Stimulated activated CD8-positive, alpha-beta memory T cell treated with anti-CD3 and anti-CD28 coated beads, Interleukin-2, amount 100 ng/mL, for 48 hours (primary cell): ENCODE measurements around the gene ERI3.

ENCODE experiments used
- DNase-seq, 2 donors: peaks; one replicate each; pipeline ENCODE4 v3.0.0-alpha.2; 2020; ENCODE audit warnings: low read depth in 2 of 2

The ERI3 gene

DNA sequence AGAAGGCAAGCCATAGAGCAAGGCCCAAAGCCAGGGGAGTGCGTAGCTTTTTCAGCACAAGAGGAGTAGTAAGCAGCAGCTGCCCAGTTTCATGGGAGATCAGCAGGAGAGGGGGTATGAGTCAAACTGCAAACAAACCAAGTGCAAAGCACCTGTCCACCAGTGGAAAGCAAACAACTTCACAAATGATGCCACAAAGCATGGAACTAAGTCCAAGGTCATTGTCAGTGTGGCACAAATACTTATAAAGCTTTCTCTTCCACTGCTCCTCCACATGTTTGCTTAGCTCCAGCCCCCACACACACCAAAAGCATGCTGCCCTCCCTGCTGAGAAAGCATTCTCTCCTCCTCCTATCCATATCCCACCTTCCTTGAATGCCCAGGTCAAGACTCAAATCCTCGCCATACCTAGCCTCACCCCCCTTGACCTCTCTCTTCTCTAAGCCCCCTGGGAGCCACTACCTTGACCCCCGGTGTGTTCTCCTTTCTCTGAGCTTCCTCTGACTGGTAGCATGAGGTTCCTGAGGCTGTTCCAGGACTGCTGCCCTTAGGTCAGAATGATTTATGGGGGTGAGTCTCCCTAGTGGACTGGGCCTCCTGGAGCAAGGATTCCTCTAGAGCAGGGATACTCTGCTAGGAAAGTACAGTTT lies 71.4 kb downstream of the ERI3 start:
- DNase-seq = no peak

DNA sequence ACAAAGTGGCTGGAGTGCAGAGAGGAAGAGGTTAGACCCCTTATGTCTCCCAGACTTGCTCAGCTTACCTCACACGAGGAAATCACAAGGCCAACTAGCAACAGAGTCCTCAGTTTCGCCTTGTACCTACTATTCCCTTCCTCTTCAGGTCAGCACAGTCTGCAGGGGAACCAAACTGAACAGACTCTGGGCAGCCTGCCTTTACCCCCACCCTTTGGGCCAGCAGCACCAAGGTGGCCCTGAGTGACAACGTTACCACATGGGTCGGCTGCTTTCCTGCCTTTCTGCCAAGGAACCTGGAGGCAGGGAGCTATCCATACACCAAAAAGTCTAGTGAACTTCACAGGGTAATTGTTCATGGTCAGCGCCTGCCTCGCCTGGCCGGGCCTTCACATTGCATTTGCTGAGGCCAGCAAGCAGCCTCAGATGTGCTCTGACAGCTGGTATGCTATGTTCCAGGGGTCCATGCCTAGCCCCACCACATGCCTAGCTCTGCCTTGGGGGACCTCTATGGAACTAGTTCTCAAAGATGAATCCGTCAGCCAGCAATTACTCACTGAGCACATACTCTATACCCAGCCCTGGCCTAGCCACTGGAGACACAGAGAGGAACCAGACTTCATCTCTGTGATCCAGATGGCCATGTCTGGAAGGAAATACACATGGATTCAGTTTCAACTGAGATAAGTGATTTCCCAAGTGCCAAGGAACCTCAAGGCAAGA lies 72.2 kb downstream of the ERI3 start:
- no peak for DNase-seq

GRCh38 chr1:44281962-44282703 lies 72.9 kb downstream of the ERI3 start:
- DNase-seq = no peak

DNA sequence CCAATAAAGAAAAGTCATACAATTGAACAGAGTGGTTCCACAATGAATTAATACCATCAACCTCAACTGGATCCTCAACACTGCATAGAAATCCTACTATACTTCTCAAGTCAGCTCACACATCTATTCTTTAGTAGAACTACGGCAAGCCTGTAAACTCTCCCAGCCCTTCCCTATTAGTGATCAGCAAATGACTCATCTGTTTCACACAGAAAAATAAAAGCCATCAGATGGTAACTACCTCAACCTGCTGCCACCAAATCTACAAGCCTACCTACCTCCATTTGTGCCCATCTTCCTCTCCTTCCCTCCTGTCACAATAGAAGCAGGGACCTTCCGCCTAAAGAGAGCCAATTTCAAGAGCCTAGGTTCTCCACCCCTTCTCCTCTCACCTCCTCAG lies 78.2 kb downstream of the ERI3 start:
- DNase-seq = no peak

GRCh38 chr1:44275991-44276405 lies 79.1 kb downstream of the ERI3 start:
- DNase-seq = no peak

GRCh38 chr1:44275296-44275962 lies 79.6 kb downstream of the ERI3 start:
- no peak for DNase-seq

- no peak for DNase-seq
Observed at GRCh38 chr1:44273560-44274350, 81.3 kb downstream of the ERI3 start.

- no peak for DNase-seq
Observed at GRCh38 chr1:44272992-44273391, 82.1 kb downstream of the ERI3 start.

GRCh38 chr1:44271646-44272045 lies 83.4 kb downstream of the ERI3 start:
- no peak for DNase-seq

DNA sequence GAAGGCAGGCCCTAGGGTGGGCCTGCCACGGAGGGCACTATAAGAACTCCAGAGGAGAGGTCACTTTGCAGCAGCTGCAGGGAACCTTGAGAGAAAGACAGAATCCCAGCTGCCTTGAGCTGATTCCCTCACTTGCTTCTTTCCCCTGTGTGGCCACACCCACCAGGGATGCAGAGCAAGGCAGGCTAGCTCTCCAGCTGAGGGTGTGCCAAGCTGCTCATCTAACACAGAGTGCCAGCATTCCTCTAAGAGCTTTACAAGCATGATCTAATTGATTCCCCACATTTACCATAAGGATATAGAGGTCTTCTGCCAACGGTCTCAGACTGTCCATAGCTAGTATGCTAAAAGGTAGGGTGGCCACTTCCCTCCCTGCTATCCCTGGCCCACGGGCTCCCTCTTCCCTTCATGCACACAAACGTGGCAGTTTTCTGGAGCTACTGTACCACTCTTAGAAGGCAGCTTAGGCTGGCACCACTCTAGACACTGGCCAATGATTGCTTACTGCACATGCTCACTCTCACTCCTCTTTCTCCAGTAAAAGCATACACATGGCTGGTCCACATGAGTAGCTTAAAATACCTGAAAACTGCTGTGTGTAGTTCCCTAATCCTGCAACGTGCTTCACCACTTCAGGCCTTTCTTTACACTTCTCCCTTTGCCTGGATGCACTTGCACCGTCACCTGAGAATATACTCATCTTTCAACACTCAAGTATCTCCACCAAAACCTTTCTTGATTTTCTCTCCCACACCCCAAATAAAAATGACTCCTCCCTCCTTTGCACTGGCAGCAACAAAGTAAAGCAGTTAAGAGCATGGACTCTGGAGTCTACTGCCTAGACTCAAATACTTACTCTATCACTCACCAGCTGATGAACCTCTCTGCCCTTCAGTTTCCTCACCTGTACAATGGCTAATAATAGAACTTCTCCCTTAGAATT lies 84.1 kb downstream of the ERI3 start:
- DNase-seq = no peak

DNA sequence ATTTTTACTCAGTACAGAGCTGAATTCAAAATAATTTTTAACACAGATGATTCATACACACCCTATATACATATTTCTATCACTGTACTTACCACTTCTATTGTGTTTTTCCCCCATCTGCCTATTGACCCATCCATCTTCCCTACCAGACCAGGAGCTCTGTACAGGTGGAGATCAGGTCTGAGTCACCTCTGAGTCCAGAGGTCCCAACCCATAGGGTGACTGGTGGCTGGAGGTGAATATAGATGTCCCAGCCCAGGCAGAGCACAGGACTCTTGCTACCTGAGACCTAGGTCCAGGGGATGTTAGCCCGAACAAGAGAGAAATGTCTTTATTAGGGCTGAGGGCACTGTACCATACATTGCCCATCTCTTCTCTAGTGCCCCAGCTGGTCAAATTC lies 87.0 kb downstream of the ERI3 start:
- no peak for DNase-seq

GRCh38 chr1:44267438-44267837 lies 87.6 kb downstream of the ERI3 start:
- no peak for DNase-seq

GRCh38 chr1:44266400-44267344 lies 88.4 kb downstream of the ERI3 start:
- no peak for DNase-seq

DNA sequence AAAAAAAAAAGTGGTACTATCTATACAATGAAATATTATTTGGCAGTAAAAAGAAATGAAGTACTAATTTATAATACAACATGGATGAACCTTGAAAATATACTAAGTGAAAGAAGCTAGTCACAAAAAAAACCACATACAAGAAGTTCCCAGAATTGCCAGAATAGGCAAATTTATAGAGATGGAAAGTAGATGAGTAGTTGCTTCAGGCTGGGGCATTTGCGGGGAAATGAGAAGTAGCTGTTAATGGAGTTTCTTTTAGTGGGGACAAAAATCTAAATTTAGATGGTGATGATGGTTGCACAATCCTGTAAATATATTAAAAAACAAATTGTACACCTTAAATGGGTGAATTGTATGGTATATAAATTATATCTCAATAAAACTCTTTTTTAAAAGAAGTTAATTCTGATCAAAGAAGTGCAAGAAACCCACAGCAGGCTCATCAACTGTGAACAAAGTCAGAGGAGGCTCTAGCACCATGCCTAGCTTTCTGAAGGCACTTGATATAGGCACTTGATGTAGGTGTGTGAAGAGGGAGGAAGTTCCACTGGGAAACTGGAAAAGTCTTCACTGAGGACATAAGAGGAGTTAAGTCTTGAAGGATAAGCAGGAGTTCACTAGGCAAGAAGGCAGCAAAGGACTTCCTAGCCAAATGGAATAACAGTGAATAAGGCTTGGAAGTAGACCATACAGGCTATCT lies 89.2 kb downstream of the ERI3 start:
- no peak for DNase-seq

GRCh38 chr1:44264451-44264771 lies 90.6 kb downstream of the ERI3 start:
- DNase-seq = no peak

- DNase-seq = no peak
Observed at GRCh38 chr1:44263568-44264450, 91.2 kb downstream of the ERI3 start.

- no peak for DNase-seq
Observed at GRCh38 chr1:44262816-44263567, 92.1 kb downstream of the ERI3 start.
